Measurements from ENCODE around the gene PLXNA1. TPM values are rescaled to one million over a fixed set of nuclear protein-coding genes. Genes with fewer than 3 reads are reported as not detected.

The PLXNA1 gene
- polyA plus RNA-seq, 4 donors, result 1.4 to 17.1 (median 6.3) TPM

DNA sequence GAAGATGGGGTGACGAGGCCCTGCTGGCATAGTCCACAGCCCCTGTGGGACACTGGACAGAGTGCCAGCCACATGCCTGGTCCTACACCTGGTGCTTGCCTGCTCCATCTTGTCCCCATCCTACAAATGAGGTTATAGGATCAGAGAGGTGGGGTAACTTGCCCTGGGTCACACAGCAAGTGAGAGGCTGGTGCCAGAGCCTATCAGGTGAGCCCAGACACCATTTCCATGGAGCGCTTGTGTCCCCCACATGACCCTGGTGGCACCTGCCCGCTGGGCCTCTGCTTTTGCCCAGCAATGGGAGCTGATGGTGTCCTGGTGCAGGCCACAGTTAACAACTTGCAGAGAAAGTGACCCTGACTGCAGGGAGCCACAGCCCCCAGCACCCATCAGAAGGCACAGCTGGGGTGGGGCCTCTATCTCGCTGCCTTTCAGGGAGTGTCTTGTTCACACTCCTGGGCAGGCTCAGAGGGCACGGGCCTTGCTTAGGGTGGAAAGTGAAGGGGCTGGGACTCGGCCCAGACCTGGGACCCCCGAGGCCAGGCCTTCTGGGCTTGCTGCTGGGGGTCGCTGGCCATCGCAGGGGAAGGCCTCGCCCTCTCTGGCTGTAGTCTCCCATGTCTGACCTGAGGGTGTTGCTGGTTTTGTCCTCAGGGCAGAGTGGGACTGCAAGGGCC is 7.2 kb downstream of the PLXNA1 start:
- H3K4me3 ChIP-seq (ENCODE audit: low read depth in 1 of 3, low read length in 3 of 3), result no peak overlapping the region
- H3K36me3 ChIP-seq (ENCODE audit: control insufficient read depth in 3 of 3, insufficient read depth in 2 of 3, low read depth in 1 of 3, low read length in 3 of 3), result peaks cover 0 to 68% (median 0%) of the 10 kb centered on the region in 3 donors
- H3K9me3 ChIP-seq (ENCODE audit: control insufficient read depth in 2 of 2, insufficient read depth in 1 of 2, low read depth in 1 of 2, low read length in 1 of 2), result no peaks in the 10 kb centered on the region
- DNase-seq (no peak), FAIRE-seq (no peak)
- no peak overlapping the region for H3K27ac ChIP-seq (ENCODE audit: low read depth in 1 of 3, low read length in 2 of 3)
- 78 to 87% (median 85%) methylated on average over 9 to 10 of the region's 10 CpGs for WGBS, 3 donors
- no peaks in the 10 kb centered on the region for H3K27me3 ChIP-seq (ENCODE audit: control insufficient read depth in 3 of 3, insufficient read depth in 3 of 3, low read length in 3 of 3)
- H3K4me1 ChIP-seq (ENCODE audit: control insufficient read depth in 3 of 3, insufficient read depth in 2 of 3, low read depth in 1 of 3, low read length in 2 of 3), result peaks cover 0 to 9% (median 0%) of the 10 kb centered on the region in 3 donors

DNA sequence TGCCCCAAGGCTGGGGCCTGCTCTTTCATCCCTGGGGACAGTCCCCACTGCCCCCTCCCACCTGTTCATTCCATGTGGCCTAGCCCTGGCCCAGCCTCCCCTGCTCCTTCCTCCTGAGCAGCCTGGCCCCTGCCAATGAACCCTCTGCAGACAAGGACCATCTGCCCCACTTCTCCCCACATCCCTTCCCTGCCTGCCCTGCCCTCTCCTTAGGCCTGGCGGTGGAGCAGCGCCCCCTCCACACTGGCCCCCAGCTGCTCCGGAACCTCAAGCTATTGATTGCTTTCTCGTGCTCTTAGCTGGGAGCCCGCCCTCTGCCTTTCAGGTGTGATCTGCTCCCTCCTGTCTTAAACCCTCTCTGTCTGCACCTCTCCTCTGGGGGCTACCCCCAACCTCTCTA is 8.0 kb downstream of the PLXNA1 start:
- Histone ChIP-seq H3K4me1 (ENCODE audit: control insufficient read depth in 3 of 3, insufficient read depth in 2 of 3, low read depth in 1 of 3, low read length in 2 of 3) (peaks cover 0 to 6% (median 0%) of the 10 kb centered on the region in 3 donors), H3K27ac (ENCODE audit: low read depth in 1 of 3, low read length in 2 of 3) (no peak overlapping the region), H3K36me3 (ENCODE audit: control insufficient read depth in 3 of 3, insufficient read depth in 2 of 3, low read depth in 1 of 3, low read length in 3 of 3) (peaks cover 0 to 75% (median 0%) of the 10 kb centered on the region in 3 donors), H3K4me3 (ENCODE audit: low read depth in 1 of 3, low read length in 3 of 3) (no peak overlapping the region), H3K27me3 (ENCODE audit: control insufficient read depth in 3 of 3, insufficient read depth in 3 of 3, low read length in 3 of 3) (no peaks in the 10 kb centered on the region), H3K9me3 (ENCODE audit: control insufficient read depth in 2 of 2, insufficient read depth in 1 of 2, low read depth in 1 of 2, low read length in 1 of 2) (no peaks in the 10 kb centered on the region)
- FAIRE-seq (no peak), DNase-seq (no peak)
- 90 to 92% (median 92%) methylated on average over 5 of the region's 5 CpGs for WGBS, 3 donors

DNA sequence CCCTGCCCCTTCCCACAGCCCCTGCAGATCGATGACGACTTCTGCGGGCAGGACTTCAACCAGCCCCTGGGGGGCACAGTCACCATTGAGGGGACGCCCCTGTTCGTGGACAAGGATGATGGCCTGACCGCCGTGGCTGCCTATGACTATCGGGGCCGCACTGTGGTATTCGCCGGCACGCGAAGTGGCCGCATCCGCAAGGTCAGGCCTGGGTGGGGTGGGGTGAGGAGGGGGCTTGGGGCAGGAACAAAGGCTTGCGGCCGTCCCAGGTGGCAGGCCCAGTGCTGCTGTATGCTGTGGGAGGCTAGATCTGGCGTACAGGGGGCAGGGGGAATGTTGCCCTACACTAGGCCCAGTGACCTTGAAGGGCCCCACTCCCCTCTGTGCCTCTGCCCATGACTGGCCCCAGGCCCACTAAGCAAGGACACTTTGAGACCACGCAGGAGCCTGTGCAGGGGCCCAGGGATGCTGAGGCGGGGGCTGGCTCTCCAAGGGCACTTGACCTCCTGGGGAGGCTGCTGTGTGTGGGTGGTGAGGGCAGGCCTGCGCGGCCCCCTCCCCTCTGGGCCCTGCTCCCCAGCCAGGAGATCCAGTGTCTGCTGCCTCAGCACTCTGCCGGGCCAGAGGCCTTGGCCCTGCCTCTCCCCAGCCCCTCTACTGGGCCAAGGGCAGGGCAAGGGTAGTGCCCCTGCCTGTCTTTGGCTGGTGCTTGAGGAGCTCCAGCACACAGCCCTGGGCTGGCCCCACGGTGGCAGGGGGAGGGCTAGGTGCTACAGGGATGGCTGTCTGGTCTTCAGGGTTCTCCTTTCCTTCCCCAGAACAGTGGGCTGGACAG is 8.7 kb downstream of the PLXNA1 start:
- H3K27ac ChIP-seq (ENCODE audit: low read depth in 1 of 3, low read length in 2 of 3), result no peak overlapping the region
- FAIRE-seq (no peak), DNase-seq (no peak)
- H3K4me1 ChIP-seq (ENCODE audit: control insufficient read depth in 3 of 3, insufficient read depth in 2 of 3, low read depth in 1 of 3, low read length in 2 of 3), result no peaks in the 10 kb centered on the region
- no peaks in the 10 kb centered on the region for H3K27me3 ChIP-seq (ENCODE audit: control insufficient read depth in 3 of 3, insufficient read depth in 3 of 3, low read length in 3 of 3)
- no peaks in the 10 kb centered on the region for H3K9me3 ChIP-seq (ENCODE audit: control insufficient read depth in 2 of 2, insufficient read depth in 1 of 2, low read depth in 1 of 2, low read length in 1 of 2)
- 91 to 93% (median 92%) methylated on average over 20 to 24 of the region's 24 CpGs for WGBS, 3 donors
- H3K4me3 ChIP-seq (ENCODE audit: low read depth in 1 of 3, low read length in 3 of 3), result no peak overlapping the region
- peaks cover 0 to 81% (median 0%) of the 10 kb centered on the region in 3 donors for H3K36me3 ChIP-seq (ENCODE audit: control insufficient read depth in 3 of 3, insufficient read depth in 2 of 3, low read depth in 1 of 3, low read length in 3 of 3)

DNA sequence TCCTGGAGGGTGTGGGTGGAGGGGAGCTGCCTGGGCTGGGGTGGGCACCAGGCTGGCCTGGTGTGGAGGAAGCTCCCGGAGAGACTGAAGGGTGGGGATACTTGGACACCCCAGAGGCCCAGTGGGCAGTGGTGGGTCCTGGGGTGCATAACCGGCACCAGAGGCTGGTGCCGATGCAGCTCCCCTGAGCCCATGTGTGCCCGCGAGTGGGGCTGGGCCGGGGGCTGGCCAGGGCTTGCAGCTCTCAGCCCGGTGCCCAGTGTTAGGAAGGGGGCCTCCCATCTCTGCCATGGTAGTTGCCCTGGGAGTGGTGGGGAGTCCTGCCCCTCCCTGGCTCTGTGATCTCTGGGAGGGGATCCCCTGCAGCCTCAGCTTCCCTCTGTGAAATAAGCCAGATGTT is 9.3 kb downstream of the PLXNA1 start:
- Histone ChIP-seq H3K4me1 (ENCODE audit: control insufficient read depth in 3 of 3, insufficient read depth in 2 of 3, low read depth in 1 of 3, low read length in 2 of 3) (no peaks in the 10 kb centered on the region), H3K36me3 (ENCODE audit: control insufficient read depth in 3 of 3, insufficient read depth in 2 of 3, low read depth in 1 of 3, low read length in 3 of 3) (peaks cover 0 to 88% (median 0%) of the 10 kb centered on the region in 3 donors), H3K27me3 (ENCODE audit: control insufficient read depth in 3 of 3, insufficient read depth in 3 of 3, low read length in 3 of 3) (no peaks in the 10 kb centered on the region), H3K9me3 (ENCODE audit: control insufficient read depth in 2 of 2, insufficient read depth in 1 of 2, low read depth in 1 of 2, low read length in 1 of 2) (no peaks in the 10 kb centered on the region), H3K27ac (ENCODE audit: low read depth in 1 of 3, low read length in 2 of 3) (no peak overlapping the region), H3K4me3 (ENCODE audit: low read depth in 1 of 3, low read length in 3 of 3) (no peak overlapping the region)
- FAIRE-seq (no peak), DNase-seq (no peak)
- WGBS, 3 donors, result 94 to 96% (median 94%) methylated on average over 7 of the region's 7 CpGs

DNA sequence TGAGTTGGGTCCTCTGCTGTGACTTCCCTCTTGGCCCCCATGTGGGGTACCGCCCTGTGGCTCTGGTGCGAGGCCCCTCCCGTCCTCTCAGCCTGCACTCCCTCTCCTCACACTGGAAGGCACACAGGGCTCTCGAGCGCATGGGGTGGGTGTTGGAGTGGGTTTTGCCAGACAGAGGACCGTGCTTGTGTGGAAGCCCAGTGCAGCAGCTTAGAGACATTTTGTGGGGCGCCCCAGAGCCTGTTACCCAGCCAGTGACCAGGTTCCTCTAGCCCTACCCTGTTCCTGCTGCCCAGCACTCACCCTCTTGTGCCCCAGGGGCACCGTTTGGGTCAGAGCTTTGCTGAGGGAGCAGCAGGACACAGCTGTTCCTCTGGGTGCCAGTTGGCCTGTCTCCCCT is 9.9 kb downstream of the PLXNA1 start:
- DNase-seq (no peak), FAIRE-seq (no peak)
- Histone ChIP-seq H3K4me3 (ENCODE audit: low read depth in 1 of 3, low read length in 3 of 3) (no peak overlapping the region), H3K27me3 (ENCODE audit: control insufficient read depth in 3 of 3, insufficient read depth in 3 of 3, low read length in 3 of 3) (no peaks in the 10 kb centered on the region), H3K9me3 (ENCODE audit: control insufficient read depth in 2 of 2, insufficient read depth in 1 of 2, low read depth in 1 of 2, low read length in 1 of 2) (no peaks in the 10 kb centered on the region), H3K27ac (ENCODE audit: low read depth in 1 of 3, low read length in 2 of 3) (no peak overlapping the region), H3K36me3 (ENCODE audit: control insufficient read depth in 3 of 3, insufficient read depth in 2 of 3, low read depth in 1 of 3, low read length in 3 of 3) (peaks cover 0 to 92% (median 0%) of the 10 kb centered on the region in 3 donors), H3K4me1 (ENCODE audit: control insufficient read depth in 3 of 3, insufficient read depth in 2 of 3, low read depth in 1 of 3, low read length in 2 of 3) (no peaks in the 10 kb centered on the region)
- 89 to 92% (median 91%) methylated on average over 8 of the region's 8 CpGs for WGBS, 3 donors

DNA sequence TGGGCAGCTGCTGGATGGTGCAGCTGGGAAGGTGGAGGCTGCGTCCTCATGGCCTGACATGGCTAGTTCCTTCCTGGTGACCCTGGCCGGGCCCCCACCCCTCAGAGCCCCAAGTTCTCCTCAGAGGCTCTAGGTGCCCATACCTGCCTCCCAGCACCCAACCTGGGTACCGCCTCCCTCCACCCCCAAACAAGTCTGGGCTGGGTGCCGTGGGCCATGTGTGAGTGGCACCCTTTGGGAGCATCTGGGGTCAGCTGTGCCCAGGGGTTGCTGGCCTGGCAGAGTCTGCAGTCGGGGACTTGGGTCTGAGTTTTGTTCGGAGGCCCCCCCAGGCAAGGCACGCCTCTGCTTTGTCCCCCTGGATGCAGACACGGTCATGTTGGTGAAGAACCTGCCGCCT is 10.5 kb downstream of the PLXNA1 start:
- FAIRE-seq, result no peak
- no peaks in the 10 kb centered on the region for H3K4me1 ChIP-seq (ENCODE audit: control insufficient read depth in 3 of 3, insufficient read depth in 2 of 3, low read depth in 1 of 3, low read length in 2 of 3)

DNA sequence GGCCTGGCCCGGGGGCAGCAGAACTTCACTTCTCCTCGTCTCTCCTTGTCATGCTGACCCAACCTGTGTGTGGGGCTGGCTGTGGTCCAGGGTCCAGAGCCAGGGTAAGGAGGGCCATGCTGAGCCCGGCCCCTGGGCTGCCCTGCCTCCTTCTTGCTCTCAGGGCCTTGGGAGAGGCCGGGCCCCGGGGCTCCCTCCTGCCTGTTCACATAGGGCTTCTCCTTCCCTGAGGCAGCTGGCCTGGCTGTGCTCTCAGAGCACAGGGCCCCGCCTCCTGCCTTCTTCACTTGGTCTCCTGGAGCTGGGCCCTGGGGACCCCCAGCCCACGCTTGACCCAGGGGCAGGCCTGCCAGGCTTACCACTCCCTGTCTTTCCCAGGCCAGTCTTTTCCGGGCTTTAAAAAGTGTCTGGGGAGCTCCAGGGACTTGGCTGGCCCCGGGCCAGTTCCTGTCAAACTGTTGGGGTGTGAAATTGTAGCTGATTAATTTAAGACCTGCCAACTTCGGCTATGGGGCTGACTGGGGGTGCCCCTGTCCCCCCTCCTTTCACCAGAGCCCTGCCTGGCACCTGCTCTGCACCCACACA is 11.8 kb downstream of the PLXNA1 start:
- WGBS, 3 donors, result 63 to 76% (median 69%) methylated on average over 10 of the region's 10 CpGs
- Histone ChIP-seq H3K9me3 (ENCODE audit: control insufficient read depth in 2 of 2, insufficient read depth in 1 of 2, low read depth in 1 of 2, low read length in 1 of 2) (no peaks in the 10 kb centered on the region), H3K27me3 (ENCODE audit: control insufficient read depth in 3 of 3, insufficient read depth in 3 of 3, low read length in 3 of 3) (no peaks in the 10 kb centered on the region), H3K27ac (ENCODE audit: low read depth in 1 of 3, low read length in 2 of 3) (no peak overlapping the region), H3K4me3 (ENCODE audit: low read depth in 1 of 3, low read length in 3 of 3) (no peak overlapping the region), H3K36me3 (ENCODE audit: control insufficient read depth in 3 of 3, insufficient read depth in 2 of 3, low read depth in 1 of 3, low read length in 3 of 3) (peaks cover 0 to 80% (median 0%) of the 10 kb centered on the region in 3 donors), H3K4me1 (ENCODE audit: control insufficient read depth in 3 of 3, insufficient read depth in 2 of 3, low read depth in 1 of 3, low read length in 2 of 3) (no peaks in the 10 kb centered on the region)
- FAIRE-seq (no peak), DNase-seq (no peak)

More for the DNA sequence above, 10.5 kb downstream of the PLXNA1 start:
- 94 to 96% (median 94%) methylated on average over 9 of the region's 9 CpGs for WGBS, 3 donors
- Histone ChIP-seq H3K4me3 (ENCODE audit: low read depth in 1 of 3, low read length in 3 of 3) (no peak overlapping the region), H3K36me3 (ENCODE audit: control insufficient read depth in 3 of 3, insufficient read depth in 2 of 3, low read depth in 1 of 3, low read length in 3 of 3) (peaks cover 0 to 93% (median 0%) of the 10 kb centered on the region in 3 donors), H3K27ac (ENCODE audit: low read depth in 1 of 3, low read length in 2 of 3) (no peak overlapping the region), H3K9me3 (ENCODE audit: control insufficient read depth in 2 of 2, insufficient read depth in 1 of 2, low read depth in 1 of 2, low read length in 1 of 2) (no peaks in the 10 kb centered on the region), H3K27me3 (ENCODE audit: control insufficient read depth in 3 of 3, insufficient read depth in 3 of 3, low read length in 3 of 3) (no peaks in the 10 kb centered on the region)
- no peak for DNase-seq

DNA sequence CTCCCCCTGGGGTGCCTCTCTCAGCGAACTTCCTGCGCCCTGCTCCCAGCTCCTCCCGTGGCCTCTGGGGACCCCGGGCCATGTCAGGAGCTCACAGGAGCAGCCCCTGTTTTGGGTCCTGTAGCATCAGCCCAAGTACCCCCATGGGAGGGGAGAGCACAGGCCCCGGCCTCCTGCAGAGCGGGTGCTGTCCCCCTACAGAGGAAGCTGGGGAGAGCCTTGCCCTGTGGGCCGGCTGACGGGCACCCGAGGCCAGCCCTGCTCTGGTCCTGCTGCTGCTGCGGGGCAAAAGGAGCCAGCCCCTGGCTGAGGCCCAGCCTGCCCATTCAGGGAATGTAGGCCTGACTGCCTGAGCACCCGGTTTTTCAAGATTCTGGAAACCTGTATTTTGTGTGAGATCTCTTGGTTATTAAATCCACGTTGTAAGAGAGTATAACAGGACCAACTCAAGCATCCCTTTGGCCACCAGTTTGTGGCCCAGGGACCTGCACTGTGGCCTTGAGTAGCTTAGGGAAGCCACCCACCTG is 12.4 kb downstream of the PLXNA1 start:
- no peak for FAIRE-seq
- H3K9me3 ChIP-seq (ENCODE audit: control insufficient read depth in 2 of 2, insufficient read depth in 1 of 2, low read depth in 1 of 2, low read length in 1 of 2), result no peaks in the 10 kb centered on the region
- no peak overlapping the region for H3K27ac ChIP-seq (ENCODE audit: low read depth in 1 of 3, low read length in 2 of 3)
- WGBS, 3 donors, result 83 to 86% (median 85%) methylated on average over 12 of the region's 12 CpGs
- peaks cover 0 to 75% (median 0%) of the 10 kb centered on the region in 3 donors for H3K36me3 ChIP-seq (ENCODE audit: control insufficient read depth in 3 of 3, insufficient read depth in 2 of 3, low read depth in 1 of 3, low read length in 3 of 3)
- no peak overlapping the region for H3K4me3 ChIP-seq (ENCODE audit: low read depth in 1 of 3, low read length in 3 of 3)
- DNase-seq, result no peak
- H3K4me1 ChIP-seq (ENCODE audit: control insufficient read depth in 3 of 3, insufficient read depth in 2 of 3, low read depth in 1 of 3, low read length in 2 of 3), result no peaks in the 10 kb centered on the region
- no peaks in the 10 kb centered on the region for H3K27me3 ChIP-seq (ENCODE audit: control insufficient read depth in 3 of 3, insufficient read depth in 3 of 3, low read length in 3 of 3)
